ENCODE results near the gene BDKRB1. TPM values are rescaled to one million over a fixed set of nuclear protein-coding genes. Genes with fewer than 3 reads are reported as not detected.

Gene BDKRB1
- polyA plus RNA-seq, 2 of the 4 experiments (the other 2 are of a cell fraction) = 2.8 to 3.5 TPM

GRCh38 chr14:96212896-96213295 is 43.1 kb upstream of the BDKRB1 start (continued):
- no peak for TF ChIP-seq HMGXB4 (CRISPR knock-in tag; IDR thresholded peaks at IDR 0.05; ENCODE audit: borderline replicate concordance)
- no peak for TF ChIP-seq SREBF2 (IDR thresholded peaks at IDR 0.05)
- no peak for TF ChIP-seq PBX3 (IDR thresholded peaks at IDR 0.05)
- TF ChIP-seq MAFK (IDR thresholded peaks at IDR 0.05; ENCODE audit: partially characterized antibody) = no peak
- TF ChIP-seq CEBPB (IDR thresholded peaks at IDR 0.05) = no peak

- CTCF ChIA-PET = no interaction called here
- H3K4me2 ChIP-seq = no peak overlapping the region
- POLR2A ChIA-PET = interaction anchor here (0.6 kb wide), 1 partner anchor 62 kb away, joined by 3 read pairs; no protein-coding TSS in a partner anchor
- FAIRE-seq (no peak), ATAC-seq (peak in 1 of 2 experiments; percentile 23; a peak in 3 of 6 replicates), DNase-seq (ENCODE audit: low read depth in 1 of 2, low spot score in 1 of 2) (no peak)
- no peak for TF ChIP-seq EHF (CRISPR knock-in tag; IDR thresholded peaks at IDR 0.05)
- no peak for TF ChIP-seq JUNB (IDR thresholded peaks at IDR 0.05)
- no peak for TF ChIP-seq SMC3 (IDR thresholded peaks at IDR 0.05)
- no peak for TF ChIP-seq PHF8 (IDR thresholded peaks at IDR 0.05; ENCODE audit: borderline replicate concordance, low read depth)
- no peak for TF ChIP-seq FOSB (CRISPR knock-in tag; IDR thresholded peaks at IDR 0.05)
- TF ChIP-seq TP53 (CRISPR knock-in tag; IDR thresholded peaks at IDR 0.05) = no peak
- no peak for TF ChIP-seq FOXS1 (CRISPR knock-in tag; IDR thresholded peaks at IDR 0.05)
- TF ChIP-seq MAZ (IDR thresholded peaks at IDR 0.05; ENCODE audit: borderline replicate concordance, low read depth, low read length) = no peak
- TF ChIP-seq REST (IDR thresholded peaks at IDR 0.05) = no peak
- no peak for TF ChIP-seq MYC (IDR thresholded peaks at IDR 0.05; ENCODE audit: borderline replicate concordance, low read length)
- TF ChIP-seq ELK1 (IDR thresholded peaks at IDR 0.05; ENCODE audit: low read depth, low read length) = no peak
- no peak for TF ChIP-seq BHLHE40 (IDR thresholded peaks at IDR 0.05; ENCODE audit: low read depth, low read length)
- TF ChIP-seq EP300 (IDR thresholded peaks at IDR 0.05) = no peak
- TF ChIP-seq HOXB13 (CRISPR knock-in tag; IDR thresholded peaks at IDR 0.05; ENCODE audit: low read depth) = no peak
- no peak for TF ChIP-seq EHMT2 (IDR thresholded peaks at IDR 0.05; ENCODE audit: low read depth)
- no peak for TF ChIP-seq RAD21 (conservative IDR thresholded peaks at IDR 0.05 in 1 of 2, IDR thresholded peaks at IDR 0.05 in 1 of 2)
- no peak for TF ChIP-seq CTCF (IDR thresholded peaks at IDR 0.05)
- no peak for TF ChIP-seq GATA3 (IDR thresholded peaks at IDR 0.05; ENCODE audit: borderline replicate concordance)
- H3K27ac ChIP-seq = peak overlapping the region in 1 of 2 experiments; percentile 38; a peak in 1 of 6 replicates
- no peak overlapping the region for H3K4me3 ChIP-seq
- H3K4me1 ChIP-seq = peaks cover 21% of the 10 kb centered on the region
- 80% methylated on average over 10 of the region's 10 CpGs for WGBS (ENCODE audit: missing lambda C conversion rate)
- peaks cover 12% of the 10 kb centered on the region; the same call in 2 of the 3 replicates for H3K9me3 ChIP-seq
Measured at GRCh38 chr14:96213871-96214465, 42.0 kb upstream of the BDKRB1 start.
